ENCODE data around the gene ATOH8. TPM values are rescaled to one million over a fixed set of nuclear protein-coding genes. Genes with fewer than 3 reads are reported as not detected.

ATOH8 gene
- total and polyA plus RNA-seq, 11 donors: 11.8 to 103 (median 19.0) TPM

DNA sequence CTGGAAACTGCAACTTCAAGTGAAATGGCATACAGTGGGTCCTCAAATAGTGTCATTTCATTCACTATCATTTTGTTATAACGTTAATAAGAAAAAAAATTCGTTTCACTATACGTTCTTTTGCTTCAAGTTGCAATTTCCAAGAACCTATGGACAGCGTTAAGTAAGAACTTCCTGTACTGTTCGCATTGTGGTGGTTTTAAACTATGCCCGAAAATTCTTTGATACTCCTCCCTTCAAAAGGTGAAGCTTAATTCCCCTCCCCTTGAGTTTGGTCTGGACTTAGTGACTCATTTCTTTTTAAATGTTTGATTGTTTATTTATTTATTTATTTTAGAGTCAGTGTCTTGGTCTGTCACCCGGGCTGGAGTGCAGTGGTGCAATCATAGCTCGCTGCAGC lies 39.0 kb upstream of the ATOH8 start:
- H3K4me1 ChIP-seq: peaks cover 0 to 67% (median 40%) of the 10 kb centered on the region in 12 donors

GRCh38 chr2:85716346-85716914 lies 37.4 kb upstream of the ATOH8 start:
- TF ChIP-seq POLR2A (IDR thresholded peaks at IDR 0.05): no peak
- TF ChIP-seq, protein P1, sequence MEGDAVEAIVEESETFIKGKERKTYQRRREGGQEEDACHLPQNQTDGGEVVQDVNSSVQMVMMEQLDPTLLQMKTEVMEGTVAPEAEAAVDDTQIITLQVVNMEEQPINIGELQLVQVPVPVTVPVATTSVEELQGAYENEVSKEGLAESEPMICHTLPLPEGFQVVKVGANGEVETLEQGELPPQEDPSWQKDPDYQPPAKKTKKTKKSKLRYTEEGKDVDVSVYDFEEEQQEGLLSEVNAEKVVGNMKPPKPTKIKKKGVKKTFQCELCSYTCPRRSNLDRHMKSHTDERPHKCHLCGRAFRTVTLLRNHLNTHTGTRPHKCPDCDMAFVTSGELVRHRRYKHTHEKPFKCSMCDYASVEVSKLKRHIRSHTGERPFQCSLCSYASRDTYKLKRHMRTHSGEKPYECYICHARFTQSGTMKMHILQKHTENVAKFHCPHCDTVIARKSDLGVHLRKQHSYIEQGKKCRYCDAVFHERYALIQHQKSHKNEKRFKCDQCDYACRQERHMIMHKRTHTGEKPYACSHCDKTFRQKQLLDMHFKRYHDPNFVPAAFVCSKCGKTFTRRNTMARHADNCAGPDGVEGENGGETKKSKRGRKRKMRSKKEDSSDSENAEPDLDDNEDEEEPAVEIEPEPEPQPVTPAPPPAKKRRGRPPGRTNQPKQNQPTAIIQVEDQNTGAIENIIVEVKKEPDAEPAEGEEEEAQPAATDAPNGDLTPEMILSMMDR (IDR thresholded peaks at IDR 0.05): no peak
- Histone ChIP-seq H3K27me3 (no peaks in the 10 kb centered on the region), H3K4me3 (no peak overlapping the region), H3K36me3 (no peaks in the 10 kb centered on the region), H3K27ac (no peak overlapping the region), H3K9me3 (no peaks in the 10 kb centered on the region), H3K4me1 (peaks cover 0 to 52% (median 29%) of the 10 kb centered on the region in 12 donors)
- intact Hi-C loops (cut with DNase I): loop anchor here in 1 of 10 donors (5.0 kb wide), 1 partner anchor 361 kb away; no protein-coding TSS in a partner anchor
- no peak for ATAC-seq
- no peak for DNase-seq
- WGBS, 4 donors: 74 to 83% (median 80%) methylated on average over 13 of the region's 13 CpGs

More for the DNA sequence above, 39.0 kb upstream of the ATOH8 start:
- ATAC-seq (no peak), DNase-seq (no peak)
- H3K27ac ChIP-seq: peak overlapping the region in 3 of 12 donors; percentile 91 to 97 (median 91)
- no peaks in the 10 kb centered on the region for H3K9me3 ChIP-seq
- no peaks in the 10 kb centered on the region for H3K27me3 ChIP-seq
- TF ChIP-seq POLR2A (IDR thresholded peaks at IDR 0.05): no peak
- TF ChIP-seq, protein P1 (IDR thresholded peaks at IDR 0.05): no peak
- WGBS, 4 donors: 84 to 93% (median 90%) methylated on average over 8 of the region's 8 CpGs
- intact Hi-C loops (cut with DNase I): loop anchor here in 1 of 10 donors (5.0 kb wide), 1 partner anchor 362 kb away; no protein-coding TSS in a partner anchor
- H3K36me3 ChIP-seq: no peaks in the 10 kb centered on the region
- no peak overlapping the region for H3K4me3 ChIP-seq

DNA sequence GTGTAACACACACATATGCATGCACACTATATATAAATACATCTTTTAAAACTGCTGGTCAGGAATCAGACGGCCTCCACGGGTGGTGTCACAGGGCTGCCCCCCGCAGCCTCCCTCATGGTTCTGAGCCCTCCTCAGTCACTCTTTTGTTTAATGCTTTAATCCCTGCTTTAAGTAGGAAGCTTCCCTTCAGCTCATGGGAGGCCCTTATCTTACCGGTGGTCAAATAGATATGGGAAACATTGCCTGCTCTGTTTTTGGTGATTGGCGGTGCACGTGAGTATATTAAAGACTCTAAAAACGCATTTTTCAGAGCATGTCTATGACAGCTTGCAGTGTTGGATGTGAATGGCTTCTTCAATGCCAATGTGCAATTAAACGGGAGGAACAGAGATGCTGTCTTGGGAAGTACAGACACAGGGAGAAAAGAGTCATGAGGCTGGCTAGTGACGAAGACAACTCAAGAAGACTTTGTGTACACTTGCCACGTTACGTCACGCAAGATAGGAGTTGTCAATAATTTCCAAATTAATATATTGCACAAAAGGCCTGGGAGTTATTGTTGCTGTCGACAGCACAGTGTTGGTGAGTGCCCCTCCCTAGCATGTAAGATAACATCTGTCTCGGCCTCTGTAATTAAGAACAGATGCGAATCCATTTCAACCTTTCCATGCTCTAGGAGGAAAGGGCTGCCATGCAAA lies 36.3 kb upstream of the ATOH8 start:
- intact Hi-C loops (cut with DNase I): loop anchor here in 1 of 10 donors (5.0 kb wide), 1 partner anchor 360 kb away; no protein-coding TSS in a partner anchor
- Histone ChIP-seq H3K36me3 (no peaks in the 10 kb centered on the region), H3K4me3 (no peak overlapping the region), H3K27ac (no peak overlapping the region), H3K27me3 (no peaks in the 10 kb centered on the region), H3K9me3 (no peaks in the 10 kb centered on the region), H3K4me1 (peaks cover 0 to 42% (median 23%) of the 10 kb centered on the region in 12 donors)
- TF ChIP-seq POLR2A (IDR thresholded peaks at IDR 0.05): no peak
- TF ChIP-seq, protein P1 (IDR thresholded peaks at IDR 0.05): no peak
- 76 to 82% (median 80%) methylated on average over 15 of the region's 15 CpGs for WGBS, 4 donors
- no peak for ATAC-seq
- DNase-seq: no peak

DNA sequence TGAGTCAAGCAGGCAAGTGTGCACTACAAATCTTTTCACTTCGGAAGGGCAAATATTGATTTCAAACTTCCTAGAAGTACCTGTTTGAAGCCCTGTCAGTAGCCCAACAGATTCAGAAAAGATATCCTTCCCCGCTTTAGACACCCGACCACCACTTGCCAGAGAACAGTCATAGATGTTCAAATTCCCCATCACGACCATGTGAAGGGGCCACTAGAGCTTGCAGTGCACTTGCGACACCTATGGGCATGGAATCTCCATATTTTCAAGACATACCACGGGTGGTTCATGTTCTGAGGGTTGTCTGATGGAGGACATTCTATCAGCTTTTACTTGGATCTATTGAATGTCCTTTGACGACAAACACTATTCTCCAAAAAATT lies 35.8 kb upstream of the ATOH8 start:
- intact Hi-C loops (cut with DNase I): loop anchor here in 1 of 10 donors (5.0 kb wide), 1 partner anchor 359 kb away; no protein-coding TSS in a partner anchor

More for the DNA sequence above, 35.8 kb upstream of the ATOH8 start:
- H3K4me3 ChIP-seq: no peak overlapping the region
- no peaks in the 10 kb centered on the region for H3K27me3 ChIP-seq
- DNase-seq (peak in 1 of 5 donors; percentile 3), ATAC-seq (no peak)
- peaks cover 0 to 41% (median 18%) of the 10 kb centered on the region in 12 donors for H3K4me1 ChIP-seq
- 84 to 96% (median 88%) methylated on average over 7 of the region's 7 CpGs for WGBS, 4 donors
- H3K9me3 ChIP-seq: no peaks in the 10 kb centered on the region
- no peak overlapping the region for H3K27ac ChIP-seq
- no peak for TF ChIP-seq POLR2A (IDR thresholded peaks at IDR 0.05)
- TF ChIP-seq, protein P1 (IDR thresholded peaks at IDR 0.05): no peak
- H3K36me3 ChIP-seq: no peaks in the 10 kb centered on the region

Measured in heart left ventricle (tissue), 16 donors.